ENCODE results near the gene RELN.
"Not testable (repeated sequence)": the region's sequence is repeated elsewhere in the genome, so short reads cannot be mapped to it uniquely, and the experiment has no call there.

The RELN gene

GRCh38 chr7:103833401-103833800, 156.1 kb downstream of the RELN start:
- no peak for DNase-seq (ENCODE audit: low spot score)

GRCh38 chr7:103832438-103832837, 157.0 kb downstream of the RELN start:
- DNase-seq (ENCODE audit: low spot score) = no peak

GRCh38 chr7:103824251-103824650, 165.2 kb downstream of the RELN start:
- no peak for DNase-seq (ENCODE audit: low spot score)

GRCh38 chr7:103823084-103823483, 166.4 kb downstream of the RELN start:
- no peak for DNase-seq (ENCODE audit: low spot score)

- no peak for DNase-seq (ENCODE audit: low spot score)
Observed at GRCh38 chr7:103821092-103821491, 168.4 kb downstream of the RELN start.

- not testable (repeated sequence) for DNase-seq (ENCODE audit: low spot score)
Observed at GRCh38 chr7:103815972-103816371, 173.5 kb downstream of the RELN start.

- DNase-seq (ENCODE audit: low spot score) = no peak
Observed at GRCh38 chr7:103813970-103814369, 175.5 kb downstream of the RELN start.

- DNase-seq (ENCODE audit: low spot score) = no peak
Observed at GRCh38 chr7:103811997-103812396, 177.5 kb downstream of the RELN start.

- DNase-seq (ENCODE audit: low spot score) = no peak
Observed at GRCh38 chr7:103811290-103811689, 178.2 kb downstream of the RELN start.

- no peak for DNase-seq (ENCODE audit: low spot score)
Observed at GRCh38 chr7:103810112-103810744, 179.2 kb downstream of the RELN start.

- DNase-seq (ENCODE audit: low spot score) = no peak
Observed at GRCh38 chr7:103809229-103809994, 180.0 kb downstream of the RELN start.

- no peak for DNase-seq (ENCODE audit: low spot score)
Observed at GRCh38 chr7:103805346-103805745, 184.1 kb downstream of the RELN start.

- DNase-seq (ENCODE audit: low spot score) = no peak
Observed at GRCh38 chr7:103803631-103804030, 185.8 kb downstream of the RELN start.

GRCh38 chr7:103799298-103799697, 190.2 kb downstream of the RELN start:
- no peak for DNase-seq (ENCODE audit: low spot score)

- DNase-seq (ENCODE audit: low spot score) = no peak
Observed at GRCh38 chr7:103797647-103798307, 191.7 kb downstream of the RELN start.

- DNase-seq (ENCODE audit: low spot score) = no peak
Observed at GRCh38 chr7:103796327-103796962, 193.0 kb downstream of the RELN start.

- no peak for DNase-seq (ENCODE audit: low spot score)
Observed at GRCh38 chr7:103795787-103796186, 193.7 kb downstream of the RELN start.

GRCh38 chr7:103795107-103795506, 194.4 kb downstream of the RELN start:
- no peak for DNase-seq (ENCODE audit: low spot score)

- no peak for DNase-seq (ENCODE audit: low spot score)
Observed at GRCh38 chr7:103794424-103794823, 195.0 kb downstream of the RELN start.

GRCh38 chr7:103793614-103794013, 195.8 kb downstream of the RELN start:
- no peak for DNase-seq (ENCODE audit: low spot score)

- no peak for DNase-seq (ENCODE audit: low spot score)
Observed at GRCh38 chr7:103791894-103792293, 197.6 kb downstream of the RELN start.

GRCh38 chr7:103787041-103787440, 202.4 kb downstream of the RELN start:
- DNase-seq (ENCODE audit: low spot score) = not testable (repeated sequence)

Measured in left forelimb (tissue), 1 donor.